ENCODE results near the gene CCDC197. TPM values are rescaled to one million over a fixed set of nuclear protein-coding genes. Genes with fewer than 3 reads are reported as not detected.

Gene CCDC197
- total RNA-seq, 1 donor from 2014 or later, result not detected

DNA sequence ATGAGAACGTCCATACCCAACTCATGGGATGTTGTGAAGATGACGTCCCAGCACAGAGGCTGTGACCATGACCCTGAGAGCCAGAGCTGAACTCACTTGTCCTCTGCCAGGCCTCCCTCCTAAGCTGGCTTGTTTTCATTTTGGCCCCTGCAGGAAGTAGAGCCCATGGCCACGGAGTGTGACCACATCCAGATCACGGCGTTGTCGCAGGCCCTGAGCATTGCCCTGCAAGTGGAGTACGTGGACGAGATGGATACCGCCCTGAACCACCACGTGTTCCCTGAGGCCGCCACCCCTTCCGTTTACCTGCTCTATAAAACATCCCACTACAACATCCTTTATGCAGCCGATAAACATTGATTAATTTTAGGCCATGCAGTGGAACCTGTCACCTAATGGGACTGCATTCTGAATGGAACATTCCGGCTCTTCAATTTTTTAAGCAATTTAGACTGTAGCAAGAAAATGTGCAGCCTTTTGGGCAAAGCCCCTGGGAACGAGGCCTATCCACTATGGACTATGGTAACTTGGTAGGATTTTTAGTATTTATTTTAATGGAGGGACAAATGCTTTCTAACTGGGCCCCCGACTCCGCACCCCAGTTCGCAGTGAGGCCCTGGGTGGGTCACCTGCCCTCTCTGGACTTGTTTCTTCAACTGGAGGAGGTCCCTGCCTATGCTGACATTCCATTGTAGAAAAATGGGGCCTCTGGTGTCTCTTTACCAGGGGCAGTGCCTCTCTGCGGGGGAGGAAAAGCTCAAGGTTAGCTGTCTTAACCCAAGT, 48.7 kb downstream of the CCDC197 start:
- no peaks in the 10 kb centered on the region for H3K9me3 Mint-ChIP-seq
- TF ChIP-seq, protein P1, sequence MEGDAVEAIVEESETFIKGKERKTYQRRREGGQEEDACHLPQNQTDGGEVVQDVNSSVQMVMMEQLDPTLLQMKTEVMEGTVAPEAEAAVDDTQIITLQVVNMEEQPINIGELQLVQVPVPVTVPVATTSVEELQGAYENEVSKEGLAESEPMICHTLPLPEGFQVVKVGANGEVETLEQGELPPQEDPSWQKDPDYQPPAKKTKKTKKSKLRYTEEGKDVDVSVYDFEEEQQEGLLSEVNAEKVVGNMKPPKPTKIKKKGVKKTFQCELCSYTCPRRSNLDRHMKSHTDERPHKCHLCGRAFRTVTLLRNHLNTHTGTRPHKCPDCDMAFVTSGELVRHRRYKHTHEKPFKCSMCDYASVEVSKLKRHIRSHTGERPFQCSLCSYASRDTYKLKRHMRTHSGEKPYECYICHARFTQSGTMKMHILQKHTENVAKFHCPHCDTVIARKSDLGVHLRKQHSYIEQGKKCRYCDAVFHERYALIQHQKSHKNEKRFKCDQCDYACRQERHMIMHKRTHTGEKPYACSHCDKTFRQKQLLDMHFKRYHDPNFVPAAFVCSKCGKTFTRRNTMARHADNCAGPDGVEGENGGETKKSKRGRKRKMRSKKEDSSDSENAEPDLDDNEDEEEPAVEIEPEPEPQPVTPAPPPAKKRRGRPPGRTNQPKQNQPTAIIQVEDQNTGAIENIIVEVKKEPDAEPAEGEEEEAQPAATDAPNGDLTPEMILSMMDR (conservative IDR thresholded peaks at IDR 0.05), result no peak
- H3K36me3 Mint-ChIP-seq, result peaks cover 15% of the 10 kb centered on the region
- H3K4me1 Mint-ChIP-seq (ENCODE audit: unreplicated experiment), result peaks cover 12% of the 10 kb centered on the region
- no peak for DNase-seq (ENCODE audit: extremely low spot score, unreplicated experiment)
- no peak overlapping the region for H3K4me3 Mint-ChIP-seq
- no peak overlapping the region for H3K27ac Mint-ChIP-seq
- H3K27me3 Mint-ChIP-seq, result no peaks in the 10 kb centered on the region

DNA sequence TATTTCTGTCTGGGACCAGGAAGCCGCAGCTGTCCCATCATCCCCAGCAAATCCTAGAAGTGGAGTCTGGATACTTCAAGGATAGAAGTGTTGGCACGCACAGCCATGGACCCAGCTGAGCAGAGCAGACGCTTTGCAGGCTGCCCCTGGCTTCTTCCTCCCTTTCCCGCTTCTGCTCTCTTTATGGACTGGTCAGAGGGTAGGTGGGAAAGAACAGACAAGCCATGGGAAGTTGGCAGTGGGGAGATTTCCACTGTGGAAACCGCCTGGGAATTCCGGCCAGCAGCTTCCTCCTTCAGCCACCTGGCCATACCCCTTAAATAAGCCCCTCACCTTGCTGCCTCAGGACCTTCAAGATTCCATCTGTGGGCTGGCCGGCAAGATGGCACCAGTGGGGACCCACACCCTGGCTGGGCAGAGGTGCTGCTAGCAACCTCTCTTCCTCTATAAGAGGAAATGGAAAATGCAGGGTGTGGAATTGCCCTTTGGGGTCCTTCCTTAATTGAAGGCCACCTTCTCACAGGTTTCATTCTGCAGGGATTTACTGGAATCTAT, 49.7 kb downstream of the CCDC197 start:
- H3K9me3 Mint-ChIP-seq, result no peaks in the 10 kb centered on the region
- TF ChIP-seq, protein P1 (conservative IDR thresholded peaks at IDR 0.05), result no peak
- H3K4me3 Mint-ChIP-seq, result no peak overlapping the region
- H3K4me1 Mint-ChIP-seq (ENCODE audit: unreplicated experiment), result peaks cover 18% of the 10 kb centered on the region
- no peak for DNase-seq (ENCODE audit: extremely low spot score, unreplicated experiment)
- H3K27ac Mint-ChIP-seq, result no peak overlapping the region
- peaks cover 23% of the 10 kb centered on the region for H3K36me3 Mint-ChIP-seq
- H3K27me3 Mint-ChIP-seq, result no peaks in the 10 kb centered on the region

DNA sequence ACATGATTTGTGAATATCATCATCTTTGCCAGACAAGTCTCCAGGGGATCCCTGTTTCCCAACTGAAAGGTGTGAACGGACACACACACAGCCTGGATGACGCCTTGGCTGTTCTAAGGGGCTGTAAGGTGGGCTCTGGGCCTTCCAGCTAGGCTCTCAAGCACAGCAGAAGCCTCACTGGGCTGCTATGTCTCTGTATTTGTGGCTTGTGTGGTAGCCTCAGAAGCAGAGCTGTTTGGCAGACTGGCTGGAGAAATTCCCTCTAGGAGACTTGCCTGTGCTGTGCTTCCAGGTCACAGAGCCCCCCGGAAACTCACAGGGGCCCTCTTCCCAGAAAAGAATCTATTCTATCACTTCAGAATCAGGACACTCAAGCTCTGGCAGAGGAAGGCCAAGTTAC, 50.5 kb downstream of the CCDC197 start:
- H3K36me3 Mint-ChIP-seq, result peaks cover 29% of the 10 kb centered on the region
- DNase-seq (ENCODE audit: extremely low spot score, unreplicated experiment), result no peak
- TF ChIP-seq, protein P1 (conservative IDR thresholded peaks at IDR 0.05), result no peak
- no peak overlapping the region for H3K4me3 Mint-ChIP-seq
- no peaks in the 10 kb centered on the region for H3K9me3 Mint-ChIP-seq
- no peaks in the 10 kb centered on the region for H3K27me3 Mint-ChIP-seq
- peaks cover 18% of the 10 kb centered on the region for H3K4me1 Mint-ChIP-seq (ENCODE audit: unreplicated experiment)
- no peak overlapping the region for H3K27ac Mint-ChIP-seq

DNA sequence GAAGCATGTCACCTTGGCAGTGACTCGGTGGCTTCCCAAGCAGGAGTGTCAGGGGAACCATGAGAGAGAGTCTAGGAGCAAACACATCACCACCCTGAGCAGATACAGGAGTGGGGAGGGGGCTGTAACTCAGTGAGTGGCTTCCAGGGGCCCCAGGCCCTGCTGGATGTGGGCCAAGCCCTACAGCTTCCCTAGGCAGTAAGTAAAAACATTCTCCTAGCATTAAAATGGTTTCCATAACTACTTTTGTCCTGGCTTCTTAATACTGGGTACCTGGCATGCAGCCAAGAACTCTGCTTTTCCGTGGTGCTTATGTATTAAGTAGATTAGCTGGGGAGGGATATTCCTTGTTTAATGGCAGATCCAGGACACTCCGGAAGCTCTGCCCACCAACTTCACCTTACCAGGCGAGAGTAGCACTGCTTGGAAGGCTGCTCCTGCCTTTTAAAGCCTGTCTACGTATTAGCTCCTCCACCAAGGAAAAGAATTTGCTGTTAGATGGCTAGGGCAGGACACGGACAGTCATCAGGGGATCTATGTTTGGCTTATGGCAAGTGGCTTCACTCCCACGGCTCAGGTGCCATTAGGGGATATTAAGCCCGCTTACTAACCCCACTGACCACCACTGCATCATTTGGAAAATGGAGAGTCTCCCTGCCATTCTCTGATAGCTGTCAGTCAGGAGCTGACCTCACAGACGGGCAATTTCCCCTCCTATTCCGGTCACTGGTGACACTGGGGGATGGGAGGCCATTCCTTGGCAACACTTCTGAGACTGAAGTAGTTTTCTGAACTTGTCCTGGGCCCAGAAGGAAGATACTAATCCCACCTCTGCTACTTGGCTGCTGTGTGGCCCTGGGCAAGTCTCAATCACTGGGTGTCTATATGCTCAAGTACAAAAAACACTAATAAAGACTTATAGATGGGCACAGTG, 51.9 kb downstream of the CCDC197 start:
- Mint-ChIP-seq H3K27ac (no peak overlapping the region), H3K36me3 (peaks cover 35% of the 10 kb centered on the region), H3K4me1 (ENCODE audit: unreplicated experiment) (peaks cover 18% of the 10 kb centered on the region), H3K4me3 (no peak overlapping the region), H3K27me3 (no peaks in the 10 kb centered on the region), H3K9me3 (no peaks in the 10 kb centered on the region)
- DNase-seq (ENCODE audit: extremely low spot score, unreplicated experiment), result no peak
- TF ChIP-seq, protein P1 (conservative IDR thresholded peaks at IDR 0.05), result no peak

DNA sequence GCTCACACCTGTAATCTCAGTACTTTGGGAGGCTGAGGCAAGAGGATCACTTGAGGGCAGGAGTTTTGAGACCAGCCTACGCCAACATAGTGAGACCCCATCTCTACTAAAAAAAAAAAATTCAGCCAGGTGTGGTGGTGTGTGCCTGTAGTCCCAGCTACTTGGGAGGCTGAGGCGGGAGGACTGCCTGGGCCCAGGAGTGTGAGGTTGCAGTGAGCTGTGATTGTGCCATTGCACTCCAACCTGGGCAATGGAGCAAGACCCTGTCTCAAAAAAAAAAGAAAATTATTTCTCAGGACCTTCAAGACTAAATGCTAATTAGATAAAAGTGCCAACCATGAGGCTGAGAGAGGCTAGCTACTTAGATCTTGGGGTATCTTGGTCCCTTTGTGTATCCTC, 52.5 kb downstream of the CCDC197 start:
- Mint-ChIP-seq H3K27me3 (no peaks in the 10 kb centered on the region), H3K36me3 (peaks cover 41% of the 10 kb centered on the region), H3K4me1 (ENCODE audit: unreplicated experiment) (peaks cover 18% of the 10 kb centered on the region), H3K4me3 (no peak overlapping the region), H3K9me3 (no peaks in the 10 kb centered on the region), H3K27ac (no peak overlapping the region)
- peak; percentile 18 for DNase-seq (ENCODE audit: extremely low spot score, unreplicated experiment)
- TF ChIP-seq, protein P1 (conservative IDR thresholded peaks at IDR 0.05), result no peak
